HG02970 (cell line): ENCODE measurements around the gene ANKRD40.
"Not testable (repeated sequence)": the region's sequence is repeated elsewhere in the genome, so short reads cannot be mapped to it uniquely, and the experiment has no call there.

Experiments used
- ATAC-seq: cut with Tn5 transposase; IDR thresholded peaks from one replicate; pipeline ENCODE4 v1.9.1; 2021; ENCODE audit warnings: mild to moderate bottlenecking, moderate library complexity, moderate number of reproducible peaks; ENCODE audit not compliant: unreplicated experiment, low FRiP score

Gene ANKRD40

GRCh38 chr17:50707289-50708049 is at the start of gene ANKRD40:
ANKRD40 (minus strand) TSS chr17:50707914; CDS start chr17:50707654, 260 bp downstream.
- peak; percentile 85 for ATAC-seq

- no peak for ATAC-seq
Observed at GRCh38 chr17:50754521-50754920, 46.8 kb upstream of the ANKRD40 start.

GRCh38 chr17:50749245-50749644 is 41.5 kb upstream of the ANKRD40 start:
- ATAC-seq, result no peak

DNA sequence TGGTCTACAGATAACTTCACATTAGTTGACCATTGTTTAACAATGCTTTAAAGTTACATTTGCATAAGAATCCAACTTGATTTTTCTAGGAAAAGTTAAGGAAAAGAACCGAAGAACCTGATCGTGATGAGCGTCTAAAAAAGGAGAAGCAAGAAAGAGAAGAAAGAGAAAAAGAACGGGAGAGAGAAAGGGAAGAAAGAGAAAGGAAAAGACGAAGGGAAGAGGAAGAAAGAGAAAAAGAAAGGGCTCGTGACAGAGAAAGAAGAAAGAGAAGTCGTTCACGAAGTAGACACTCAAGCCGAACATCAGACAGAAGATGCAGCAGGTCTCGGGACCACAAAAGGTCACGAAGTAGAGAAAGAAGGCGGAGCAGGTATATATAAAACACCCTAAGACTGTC is 37.9 kb upstream of the ANKRD40 start:
- no peak for ATAC-seq

DNA sequence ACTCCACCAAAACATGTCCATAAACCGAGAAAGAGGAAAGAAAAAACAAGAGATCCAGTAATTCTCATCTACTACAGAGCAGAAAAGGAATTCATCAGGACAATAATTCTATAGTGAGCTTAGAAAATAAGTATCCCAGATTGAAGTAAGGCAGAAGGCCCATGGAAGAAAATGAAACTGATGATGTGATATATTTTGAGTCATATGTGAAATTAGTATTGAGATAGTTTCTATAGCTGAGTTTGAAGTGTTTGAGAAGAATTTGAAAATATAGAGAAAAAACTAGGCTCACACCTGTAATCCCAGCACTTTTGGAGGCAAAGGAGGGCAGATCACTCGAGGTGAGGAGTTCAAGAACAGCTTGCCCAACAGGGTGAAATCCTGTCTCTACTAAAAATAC is 31.4 kb upstream of the ANKRD40 start:
- no peak for ATAC-seq

- ATAC-seq, result no peak
Observed at GRCh38 chr17:50737118-50737698, 29.5 kb upstream of the ANKRD40 start.

GRCh38 chr17:50735287-50735686 is 27.6 kb upstream of the ANKRD40 start:
- no peak for ATAC-seq

DNA sequence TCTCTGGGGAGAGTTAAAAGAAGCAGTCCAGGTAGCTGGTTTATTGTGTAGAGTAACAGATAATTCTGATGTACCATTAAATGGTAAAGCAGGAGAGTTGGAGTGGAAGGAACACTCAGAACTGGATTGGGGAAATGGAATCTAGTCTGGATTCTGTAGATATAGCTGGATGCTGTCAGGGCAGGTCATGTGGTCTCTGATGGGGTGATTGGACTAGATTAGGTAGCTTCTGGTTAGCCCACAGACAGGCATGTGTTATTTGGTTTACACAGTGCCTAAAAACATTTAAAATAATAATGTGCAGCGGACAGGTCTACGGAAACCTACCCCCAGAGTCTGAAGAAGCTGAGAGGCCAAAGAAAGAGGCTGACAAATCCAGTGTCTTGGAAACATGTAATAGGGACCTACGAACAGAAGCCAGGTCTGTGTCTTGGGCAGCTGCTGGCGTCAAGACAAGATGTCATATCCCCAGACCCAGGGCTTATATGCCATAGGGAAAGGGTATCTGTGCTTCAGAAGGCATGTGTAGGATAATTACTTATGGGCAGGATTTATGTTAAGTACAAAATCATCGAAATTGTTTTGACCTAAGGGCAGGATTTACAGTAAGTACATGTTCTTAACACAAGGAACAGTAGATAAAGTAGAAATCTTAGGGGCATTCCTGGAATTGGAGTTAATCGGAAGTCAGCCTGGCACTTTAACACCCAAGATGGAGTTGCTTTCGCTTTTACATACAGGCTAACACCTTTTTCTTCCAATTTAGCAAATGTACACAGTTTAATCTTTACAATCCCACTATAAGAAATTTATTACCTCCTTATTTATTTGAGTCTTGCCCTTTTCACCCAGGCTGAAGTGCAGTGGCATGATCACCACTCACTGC is 24.1 kb upstream of the ANKRD40 start:
- no peak for ATAC-seq

GRCh38 chr17:50728881-50729765 is 21.4 kb upstream of the ANKRD40 start:
- ATAC-seq, result no peak

DNA sequence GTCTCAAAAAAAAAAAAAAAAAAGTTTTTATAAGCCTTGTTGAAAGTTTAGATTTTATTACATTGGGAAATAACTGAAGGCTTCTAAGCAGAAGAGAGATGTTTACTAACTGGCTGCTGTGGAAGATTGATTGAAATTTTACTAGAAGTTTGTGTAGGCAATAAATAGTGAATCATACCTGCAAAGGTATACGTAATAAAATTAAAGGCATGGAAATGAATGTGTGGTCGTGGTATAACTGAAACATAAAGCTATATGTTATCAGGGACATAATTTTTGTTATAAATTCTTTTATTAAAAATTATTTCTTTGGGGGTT is 20.4 kb upstream of the ANKRD40 start:
- no peak for ATAC-seq

- no peak for ATAC-seq
Observed at GRCh38 chr17:50725769-50726655, 18.3 kb upstream of the ANKRD40 start.

GRCh38 chr17:50724622-50725021 is 16.9 kb upstream of the ANKRD40 start:
- ATAC-seq, result not testable (repeated sequence)

DNA sequence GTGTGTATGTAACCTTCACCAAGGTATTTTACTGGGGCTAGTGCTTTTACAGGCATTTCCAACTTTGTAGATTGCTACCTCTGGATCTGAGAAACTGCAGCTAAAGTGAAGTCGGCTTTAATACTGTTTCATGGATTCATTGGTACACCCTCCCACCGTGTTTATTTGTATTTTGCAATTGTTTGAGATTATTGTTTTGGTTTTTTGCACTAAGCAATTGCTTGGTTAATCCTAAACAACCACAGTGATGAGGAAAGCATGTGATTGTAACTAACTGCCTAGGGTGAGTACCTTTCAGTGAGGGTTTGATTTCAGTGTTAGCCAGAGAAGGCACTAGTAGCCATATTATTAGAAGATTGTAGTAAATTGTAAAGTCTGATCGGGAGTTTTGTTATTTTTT is 15.0 kb upstream of the ANKRD40 start:
- ATAC-seq, result no peak

DNA sequence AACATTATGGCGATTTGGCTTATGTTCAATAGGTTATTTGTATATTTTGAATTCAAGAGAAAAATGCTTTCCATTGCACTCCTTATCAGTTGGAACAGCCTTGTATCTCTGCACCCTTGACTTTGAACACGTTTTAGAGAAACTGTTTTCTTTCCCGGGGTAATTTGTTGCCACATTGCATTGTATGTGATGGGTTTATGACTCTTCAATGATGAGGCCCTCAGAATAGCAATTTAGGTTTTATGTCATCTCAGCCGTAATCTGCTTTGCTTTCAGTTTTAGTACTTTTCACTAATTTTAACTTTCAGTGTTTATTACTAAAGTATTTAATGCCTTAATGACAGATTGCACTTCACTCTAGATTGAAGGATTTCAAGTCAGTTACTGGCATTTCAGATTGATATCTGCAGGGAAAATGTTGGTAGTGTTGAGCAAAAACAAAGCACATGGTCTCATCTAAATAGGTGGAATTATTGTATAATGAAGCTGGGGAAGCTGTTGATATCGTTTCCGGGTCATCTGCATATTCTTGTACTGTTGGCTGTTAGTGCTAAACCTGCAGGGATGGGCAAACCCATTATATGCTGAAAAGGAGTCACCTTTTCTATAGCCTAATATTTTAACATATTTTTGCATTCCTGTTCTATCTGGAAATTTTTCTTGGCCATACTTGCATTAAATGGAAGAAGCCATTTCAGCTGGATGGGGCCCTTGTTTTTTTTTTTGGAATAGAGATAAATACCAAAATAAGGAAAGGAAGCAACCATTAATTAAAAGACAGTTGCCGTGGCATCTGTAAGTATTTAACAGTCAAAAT is 13.7 kb upstream of the ANKRD40 start:
- no peak for ATAC-seq

DNA sequence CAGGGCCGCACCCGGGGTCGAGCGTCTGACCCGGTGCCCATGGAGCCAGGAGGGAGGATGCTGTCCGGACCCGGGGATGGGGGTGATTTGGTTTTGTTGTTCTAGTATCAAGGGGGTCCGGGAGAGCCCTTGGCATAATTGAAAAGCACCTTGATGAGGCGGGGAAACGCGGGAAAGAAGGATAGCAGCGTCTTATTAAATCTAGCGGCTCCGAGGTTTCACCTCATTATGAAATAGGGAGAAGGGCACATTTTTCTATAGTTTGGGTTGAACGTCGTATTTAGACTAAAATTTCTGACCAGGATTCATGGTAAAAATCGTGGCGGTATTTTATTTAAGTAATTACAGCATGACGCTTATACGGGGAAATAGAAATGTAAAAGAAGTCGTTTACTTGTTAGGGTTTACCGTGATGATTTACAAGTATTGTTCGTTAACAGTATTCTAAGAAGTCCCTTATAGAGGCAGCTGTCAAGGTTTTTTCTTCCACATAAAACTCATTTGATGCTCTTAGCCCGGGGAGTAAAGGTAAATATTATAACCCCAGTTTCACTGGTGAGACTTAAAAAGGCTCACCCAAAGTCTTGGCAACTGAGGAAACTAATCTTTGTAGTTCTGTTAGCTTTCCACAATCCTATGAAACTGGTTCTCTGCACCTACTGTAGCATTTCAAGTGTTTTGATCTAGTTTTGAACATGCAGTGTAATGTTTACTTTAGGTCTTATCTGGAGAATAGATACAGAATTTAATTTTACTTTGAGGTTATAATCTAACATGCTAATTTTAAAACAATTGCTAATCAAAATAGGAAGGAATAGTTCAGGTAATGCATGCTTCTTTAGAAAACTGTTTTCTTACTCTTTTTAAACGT is 12.4 kb upstream of the ANKRD40 start:
- no peak for ATAC-seq

GRCh38 chr17:50719144-50719923 is 11.6 kb upstream of the ANKRD40 start, which contains the start of gene LUC7L3:
LUC7L3 (plus strand) TSS chr17:50719603; CDS start chr17:50719733, 130 bp downstream.
- peak; percentile 88 for ATAC-seq

GRCh38 chr17:50715471-50715870 is 7.8 kb upstream of the ANKRD40 start:
- ATAC-seq, result no peak
